SK-N-SH treated with all-trans-retinoic acid at 6 μM for 48 hours (cell line): ENCODE measurements around the gene TADA1.

Experiments
- ATAC-seq: fragments of 200-7000 bp; cut with Tn5 transposase; 3 replicates; pipeline ENCODE4 v1.9.1; 2020; ENCODE audit warnings: mild to moderate bottlenecking, moderate library complexity
- ARNTL ChIP-seq: fragments of 450-650 bp; formaldehyde crosslinking; IDR thresholded peaks from 2 replicates; pipeline ENCODE4 v1.5.0; 2020; ENCODE audit warnings: low read depth, mild to moderate bottlenecking, moderate library complexity, borderline replicate concordance
- BACH2 ChIP-seq: fragments of 250-450 bp; sonication (Bioruptor Pico); IDR thresholded peaks from 2 replicates; pipeline ENCODE4 v1.9.0; 2021; ENCODE audit warnings: mild to moderate bottlenecking, borderline replicate concordance
- CSDC2 ChIP-seq: fragments of 250-450 bp; sonication (Bioruptor Pico); IDR thresholded peaks from 2 replicates; pipeline ENCODE4 v1.5.0; 2020; ENCODE audit warnings: mild to moderate bottlenecking, moderate library complexity
- ESRRG ChIP-seq: fragments of 250-450 bp; sonication (Bioruptor Pico); IDR thresholded peaks from 2 replicates; pipeline ENCODE4 v1.6.1; 2021; ENCODE audit warnings: mild to moderate bottlenecking
- GLIS3 ChIP-seq: fragments of 250-450 bp; sonication (Bioruptor Pico); IDR thresholded peaks from 2 replicates; pipeline ENCODE4 v1.5.0; 2020; ENCODE audit warnings: mild to moderate bottlenecking, moderate library complexity
- ISL1 ChIP-seq: fragments of 250-450 bp; sonication (Bioruptor Pico); IDR thresholded peaks from 2 replicates; pipeline ENCODE4 v2.1.2; 2022; ENCODE audit warnings: mild to moderate bottlenecking, moderate library complexity
- PPARA ChIP-seq: fragments of 250-450 bp; sonication (Bioruptor Pico); IDR thresholded peaks from 2 replicates; pipeline ENCODE4 v1.5.0; 2020; ENCODE audit warnings: mild to moderate bottlenecking, borderline replicate concordance
- RARB ChIP-seq: fragments of 250-450 bp; sonication (Bioruptor Pico); IDR thresholded peaks from 2 replicates; pipeline ENCODE4 v1.8.0; 2021; ENCODE audit warnings: mild to moderate bottlenecking, moderate library complexity
- SNAI2 ChIP-seq: fragments of 250-450 bp; sonication (Bioruptor Pico); IDR thresholded peaks from 2 replicates; pipeline ENCODE4 v1.5.0; 2020; ENCODE audit warnings: mild to moderate bottlenecking, moderate library complexity
- TCF4 ChIP-seq: fragments of 250-450 bp; sonication (Bioruptor Pico); IDR thresholded peaks from 2 replicates; pipeline ENCODE4 v1.8.0; 2021; ENCODE audit warnings: mild to moderate bottlenecking, moderate library complexity, borderline replicate concordance
- TOX ChIP-seq: fragments of 250-450 bp; sonication (Bioruptor Pico); IDR thresholded peaks from 2 replicates; pipeline ENCODE4 v1.8.0; 2021; ENCODE audit warnings: mild to moderate bottlenecking, moderate library complexity, borderline replicate concordance
- ZC3H10 ChIP-seq: fragments of 250-450 bp; sonication (Bioruptor Pico); IDR thresholded peaks from 2 replicates; pipeline ENCODE4 v1.5.1; 2021; ENCODE audit warnings: mild to moderate bottlenecking, moderate library complexity
- ZFP3 ChIP-seq: fragments of 250-450 bp; sonication (Bioruptor Pico); IDR thresholded peaks from 2 replicates; pipeline ENCODE4 v1.5.0; 2020; ENCODE audit warnings: mild to moderate bottlenecking, moderate library complexity
- ZFP30 ChIP-seq: fragments of 450-650 bp; formaldehyde crosslinking; IDR thresholded peaks from 2 replicates; pipeline ENCODE4 v1.5.0; 2022; ENCODE audit warnings: mild to moderate bottlenecking, moderate library complexity
- ZNF70 ChIP-seq: fragments of 450-650 bp; formaldehyde crosslinking; IDR thresholded peaks from 2 replicates; pipeline ENCODE4 v1.5.0; 2020; ENCODE audit warnings: mild to moderate bottlenecking, moderate library complexity
- ZNF8 ChIP-seq: fragments of 450-650 bp; formaldehyde crosslinking; IDR thresholded peaks from 2 replicates; pipeline ENCODE4 v1.5.0; 2020; ENCODE audit warnings: mild to moderate bottlenecking, moderate library complexity
- TF ChIP-seq, protein P1 (sequence below): fragments of 250-450 bp; sonication (Bioruptor Pico); IDR thresholded peaks from 2 replicates; pipeline ENCODE4 v1.8.0; 2021; ENCODE audit warnings: low read depth, mild to moderate bottlenecking, moderate library complexity, borderline replicate concordance
- TF ChIP-seq, protein P2 (sequence below): fragments of 250-450 bp; sonication (Bioruptor Pico); IDR thresholded peaks from 2 replicates; pipeline ENCODE4 v1.8.0; 2020; ENCODE audit warnings: mild to moderate bottlenecking, moderate library complexity, borderline replicate concordance
- TF ChIP-seq, protein P3 (sequence below): fragments of 250-450 bp; sonication (Bioruptor Pico); IDR thresholded peaks from 2 replicates; pipeline ENCODE4 v1.5.0; 2020; ENCODE audit warnings: mild to moderate bottlenecking, moderate library complexity

TADA1 gene

GRCh38 chr1:166869318-166870099 is 6.6 kb downstream of the TADA1 start:
- TF ChIP-seq, protein P1, sequence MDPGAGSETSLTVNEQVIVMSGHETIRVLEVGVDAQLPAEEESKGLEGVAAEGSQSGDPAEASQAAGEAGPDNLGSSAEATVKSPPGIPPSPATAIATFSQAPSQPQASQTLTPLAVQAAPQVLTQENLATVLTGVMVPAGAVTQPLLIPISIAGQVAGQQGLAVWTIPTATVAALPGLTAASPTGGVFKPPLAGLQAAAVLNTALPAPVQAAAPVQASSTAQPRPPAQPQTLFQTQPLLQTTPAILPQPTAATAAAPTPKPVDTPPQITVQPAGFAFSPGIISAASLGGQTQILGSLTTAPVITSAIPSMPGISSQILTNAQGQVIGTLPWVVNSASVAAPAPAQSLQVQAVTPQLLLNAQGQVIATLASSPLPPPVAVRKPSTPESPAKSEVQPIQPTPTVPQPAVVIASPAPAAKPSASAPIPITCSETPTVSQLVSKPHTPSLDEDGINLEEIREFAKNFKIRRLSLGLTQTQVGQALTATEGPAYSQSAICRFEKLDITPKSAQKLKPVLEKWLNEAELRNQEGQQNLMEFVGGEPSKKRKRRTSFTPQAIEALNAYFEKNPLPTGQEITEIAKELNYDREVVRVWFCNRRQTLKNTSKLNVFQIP (CRISPR knock-in tag): no peak
- ATAC-seq: no peak

- TF ChIP-seq TCF4 (CRISPR knock-in tag) (no peak), BACH2 (CRISPR knock-in tag) (no peak), ZNF70 (CRISPR knock-in tag) (no peak)
- no peak for ATAC-seq
Observed at GRCh38 chr1:166868639-166869038, 7.4 kb downstream of the TADA1 start.

DNA sequence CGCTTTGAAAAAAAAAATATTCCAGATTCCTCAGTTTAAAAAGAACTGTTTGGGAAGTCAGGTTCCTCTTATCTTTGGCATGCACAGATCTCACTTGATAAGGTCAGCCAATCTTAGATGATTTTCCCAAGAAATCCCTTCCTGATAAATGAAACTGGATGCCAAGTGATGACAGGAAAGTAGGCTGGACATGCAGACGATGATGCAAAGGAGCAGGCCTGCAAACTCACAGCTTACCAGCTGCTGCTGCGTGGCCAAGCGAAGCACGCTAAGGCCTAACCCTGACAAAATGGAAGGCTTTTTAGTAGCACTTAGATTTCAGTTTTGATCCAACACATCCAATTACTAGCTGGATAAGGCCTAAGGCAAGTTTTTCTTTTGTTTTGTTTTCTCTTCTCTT is 10.1 kb downstream of the TADA1 start:
- ATAC-seq: no peak; the same call in 2 of the 3 replicates
- no peak for TF ChIP-seq CSDC2 (CRISPR knock-in tag)

DNA sequence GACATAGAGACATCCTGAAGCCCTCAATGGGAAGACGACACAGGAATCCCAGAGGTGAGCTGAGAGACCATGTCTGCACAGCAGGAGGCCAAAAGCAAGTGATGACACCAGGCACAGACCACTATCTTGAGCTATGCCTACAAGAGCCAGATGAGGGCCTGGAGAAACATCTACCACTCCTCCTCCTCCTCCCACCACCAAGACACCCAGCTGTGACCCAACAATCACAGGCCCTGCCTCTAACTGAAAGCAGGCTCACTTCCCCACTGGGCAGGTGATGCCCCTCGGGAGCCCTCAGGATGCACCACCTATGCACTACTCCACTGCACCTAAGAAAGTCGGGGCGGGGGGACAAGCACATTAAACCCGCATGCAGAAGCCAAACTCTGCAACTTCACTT is 16.5 kb downstream of the TADA1 start:
- ATAC-seq: no peak
- no peak for TF ChIP-seq PPARA (CRISPR knock-in tag)
- TF ChIP-seq, protein P1 (CRISPR knock-in tag): no peak
- no peak for TF ChIP-seq ARNTL (CRISPR knock-in tag)
- no peak for TF ChIP-seq ZNF8 (CRISPR knock-in tag)
- TF ChIP-seq ISL1: no peak
- no peak for TF ChIP-seq ESRRG (CRISPR knock-in tag)
- no peak for TF ChIP-seq TCF4 (CRISPR knock-in tag)

DNA sequence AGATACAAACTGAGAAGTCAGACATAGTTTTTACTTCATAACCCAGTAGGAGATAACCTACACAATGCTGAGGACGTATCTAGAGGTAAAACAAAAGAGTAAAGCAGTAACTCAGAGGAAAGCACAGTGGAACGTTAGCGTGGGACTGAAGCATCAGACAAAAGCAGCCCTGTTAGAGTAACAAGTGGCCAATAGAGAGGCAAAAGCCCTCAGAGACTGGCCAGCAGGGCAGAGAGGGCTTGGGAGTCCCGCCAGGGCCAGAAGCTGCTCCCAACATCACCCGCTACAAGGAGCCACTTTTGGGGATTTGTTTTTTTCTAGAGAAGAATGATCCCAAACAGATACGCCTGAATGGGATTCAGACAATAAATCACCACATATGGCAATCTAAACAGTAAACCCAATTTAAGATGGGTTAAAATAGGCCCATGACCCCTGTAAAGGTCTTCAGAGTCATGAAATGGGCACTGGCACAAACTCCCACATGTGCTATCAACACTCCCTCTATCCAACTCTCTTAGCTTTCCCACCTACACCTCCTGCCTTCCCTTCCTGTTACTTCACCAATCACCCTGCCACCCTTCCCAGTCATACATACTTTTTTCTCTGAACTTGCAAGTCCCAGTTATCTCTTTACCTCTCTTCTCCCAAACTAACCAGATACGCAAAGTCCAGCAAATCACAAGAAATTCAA is 17.2 kb downstream of the TADA1 start:
- ATAC-seq: no peak
- TF ChIP-seq RARB (CRISPR knock-in tag): no peak
- no peak for TF ChIP-seq ZNF8 (CRISPR knock-in tag)
- no peak for TF ChIP-seq ZNF70 (CRISPR knock-in tag)
- no peak for TF ChIP-seq ZFP30 (CRISPR knock-in tag)
- TF ChIP-seq TOX (CRISPR knock-in tag): no peak
- no peak for TF ChIP-seq TCF4 (CRISPR knock-in tag)
- no peak for TF ChIP-seq GLIS3
- no peak for TF ChIP-seq ZC3H10

- ATAC-seq: no peak
Observed at GRCh38 chr1:166857995-166858394, 18.1 kb downstream of the TADA1 start.

DNA sequence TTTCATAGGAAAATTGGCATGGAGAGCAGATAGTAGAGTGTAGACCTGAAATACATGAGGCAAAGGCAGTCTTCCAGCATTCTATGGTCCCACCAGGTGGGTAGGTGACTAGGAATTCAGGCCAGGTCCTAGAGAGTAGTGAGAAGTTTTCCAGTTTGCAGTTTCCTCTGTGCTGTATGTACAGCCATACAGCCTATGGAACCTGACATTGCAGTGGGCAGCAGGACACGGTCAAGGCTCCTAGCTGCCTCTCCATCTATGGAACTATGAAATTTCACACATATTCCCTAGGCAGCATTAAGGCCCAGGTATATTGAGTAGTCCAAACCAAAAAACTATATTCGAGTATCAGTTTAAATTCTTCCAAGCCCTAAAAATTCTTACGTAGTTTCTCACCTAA is 20.5 kb downstream of the TADA1 start:
- ATAC-seq: peak; percentile 16; the same call in 2 of the 3 replicates
- no peak for TF ChIP-seq ISL1
- no peak for TF ChIP-seq RARB (CRISPR knock-in tag)
- TF ChIP-seq, all 23 proteins: peak for 0

More at GRCh38 chr1:166857995-166858394, 18.1 kb downstream of the TADA1 start:
- TF ChIP-seq SNAI2 (CRISPR knock-in tag) (no peak), ZFP30 (CRISPR knock-in tag) (no peak), PPARA (CRISPR knock-in tag) (no peak), TOX (CRISPR knock-in tag) (no peak), CSDC2 (CRISPR knock-in tag) (no peak), ZFP3 (no peak)

DNA sequence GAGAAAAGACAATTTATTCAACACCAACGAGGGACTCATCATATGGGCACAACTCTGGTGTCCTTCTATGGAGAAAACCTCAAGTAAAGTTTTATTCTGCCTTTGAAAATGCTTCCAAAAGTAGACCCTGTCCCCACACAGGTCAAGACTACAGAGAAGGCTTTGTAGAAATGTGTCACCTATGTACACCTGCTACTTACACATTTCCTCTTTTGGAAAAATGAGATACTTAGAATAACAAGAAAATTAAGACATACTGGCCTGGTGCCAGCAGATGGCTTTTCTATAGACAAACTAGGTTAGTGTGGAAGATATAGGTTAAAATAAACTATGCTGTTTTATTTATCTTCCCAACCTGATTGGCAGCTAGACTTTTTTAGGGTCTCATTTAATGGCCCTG is 23.1 kb downstream of the TADA1 start:
- ATAC-seq: no peak
- TF ChIP-seq, protein P2, sequence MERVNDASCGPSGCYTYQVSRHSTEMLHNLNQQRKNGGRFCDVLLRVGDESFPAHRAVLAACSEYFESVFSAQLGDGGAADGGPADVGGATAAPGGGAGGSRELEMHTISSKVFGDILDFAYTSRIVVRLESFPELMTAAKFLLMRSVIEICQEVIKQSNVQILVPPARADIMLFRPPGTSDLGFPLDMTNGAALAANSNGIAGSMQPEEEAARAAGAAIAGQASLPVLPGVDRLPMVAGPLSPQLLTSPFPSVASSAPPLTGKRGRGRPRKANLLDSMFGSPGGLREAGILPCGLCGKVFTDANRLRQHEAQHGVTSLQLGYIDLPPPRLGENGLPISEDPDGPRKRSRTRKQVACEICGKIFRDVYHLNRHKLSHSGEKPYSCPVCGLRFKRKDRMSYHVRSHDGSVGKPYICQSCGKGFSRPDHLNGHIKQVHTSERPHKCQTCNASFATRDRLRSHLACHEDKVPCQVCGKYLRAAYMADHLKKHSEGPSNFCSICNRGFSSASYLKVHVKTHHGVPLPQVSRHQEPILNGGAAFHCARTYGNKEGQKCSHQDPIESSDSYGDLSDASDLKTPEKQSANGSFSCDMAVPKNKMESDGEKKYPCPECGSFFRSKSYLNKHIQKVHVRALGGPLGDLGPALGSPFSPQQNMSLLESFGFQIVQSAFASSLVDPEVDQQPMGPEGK (CRISPR knock-in tag): no peak
- TF ChIP-seq BACH2 (CRISPR knock-in tag) (no peak), ZNF8 (CRISPR knock-in tag) (no peak), ZC3H10 (no peak)
- TF ChIP-seq, protein P3, sequence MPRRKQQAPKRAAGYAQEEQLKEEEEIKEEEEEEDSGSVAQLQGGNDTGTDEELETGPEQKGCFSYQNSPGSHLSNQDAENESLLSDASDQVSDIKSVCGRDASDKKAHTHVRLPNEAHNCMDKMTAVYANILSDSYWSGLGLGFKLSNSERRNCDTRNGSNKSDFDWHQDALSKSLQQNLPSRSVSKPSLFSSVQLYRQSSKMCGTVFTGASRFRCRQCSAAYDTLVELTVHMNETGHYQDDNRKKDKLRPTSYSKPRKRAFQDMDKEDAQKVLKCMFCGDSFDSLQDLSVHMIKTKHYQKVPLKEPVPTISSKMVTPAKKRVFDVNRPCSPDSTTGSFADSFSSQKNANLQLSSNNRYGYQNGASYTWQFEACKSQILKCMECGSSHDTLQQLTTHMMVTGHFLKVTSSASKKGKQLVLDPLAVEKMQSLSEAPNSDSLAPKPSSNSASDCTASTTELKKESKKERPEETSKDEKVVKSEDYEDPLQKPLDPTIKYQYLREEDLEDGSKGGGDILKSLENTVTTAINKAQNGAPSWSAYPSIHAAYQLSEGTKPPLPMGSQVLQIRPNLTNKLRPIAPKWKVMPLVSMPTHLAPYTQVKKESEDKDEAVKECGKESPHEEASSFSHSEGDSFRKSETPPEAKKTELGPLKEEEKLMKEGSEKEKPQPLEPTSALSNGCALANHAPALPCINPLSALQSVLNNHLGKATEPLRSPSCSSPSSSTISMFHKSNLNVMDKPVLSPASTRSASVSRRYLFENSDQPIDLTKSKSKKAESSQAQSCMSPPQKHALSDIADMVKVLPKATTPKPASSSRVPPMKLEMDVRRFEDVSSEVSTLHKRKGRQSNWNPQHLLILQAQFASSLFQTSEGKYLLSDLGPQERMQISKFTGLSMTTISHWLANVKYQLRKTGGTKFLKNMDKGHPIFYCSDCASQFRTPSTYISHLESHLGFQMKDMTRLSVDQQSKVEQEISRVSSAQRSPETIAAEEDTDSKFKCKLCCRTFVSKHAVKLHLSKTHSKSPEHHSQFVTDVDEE (CRISPR knock-in tag): no peak
